Caco-2 (cell line): Measurements from ENCODE around the gene GIGYF1. TPM values are rescaled to one million over a fixed set of nuclear protein-coding genes. Genes with fewer than 3 reads are reported as not detected.

ENCODE experiments used
- BruUV-seq: library from RNA; stranded (reverse); fragments of 400-500 nt; replicated peaks from 2 replicates; lab custom pipeline; 2021; lab: Mats Ljungman, UMichigan
- CTCF ChIA-PET: fragments of 300-600 bp; sonication (Branson Sonifier 250); formaldehyde crosslinking; loops from one replicate; lab custom pipeline; 2022; ENCODE audit warnings: antibody characterized with exemption; lab: Charles Lee
- POLR2A ChIA-PET: fragments of 300-600 bp; sonication (Branson Sonifier 250); formaldehyde crosslinking; loops from one replicate; lab custom pipeline; 2022; ENCODE audit warnings: antibody characterized with exemption; lab: Charles Lee
- DNase-seq, 2 experiments: peaks; one replicate each; pipeline versions ENCODE4 v3.0.0 to v3.0.0-alpha.2; 2020 to 2022
- H3K27me3 ChIP-seq: replicated peaks from 2 replicates; pipeline ENCODE4 v1.6.0; 2011; ENCODE audit warnings: low read length; ENCODE audit not compliant: control insufficient read depth, insufficient read depth
- H3K36me3 ChIP-seq: 2 replicates; pipeline ENCODE4 v1.5.1; 2011; ENCODE audit warnings: low read length; ENCODE audit not compliant: control insufficient read depth, insufficient read depth
- H3K4me1 ChIP-seq: fragments of 250-450 bp; sonication (Bioruptor Pico); 2 replicates; pipeline ENCODE4 v1.5.1; 2020; ENCODE audit warnings: mild to moderate bottlenecking
- H3K4me3 ChIP-seq: 2 replicates; pipeline ENCODE4 v1.5.1; 2011; ENCODE audit warnings: low read depth, mild to moderate bottlenecking, control low read depth, low read length
- H3K9me3 ChIP-seq: fragments of 250-450 bp; sonication (Bioruptor Pico); 2 replicates; pipeline ENCODE4 v1.5.1; 2020; ENCODE audit warnings: mild to moderate bottlenecking, moderate library complexity
- H3K27ac Mint-ChIP-seq: one replicate; pipeline ENCODE4 v1.8.0; 2022; ENCODE audit warnings: mixed read lengths; ENCODE audit not compliant: unreplicated experiment
- H3K27me3 Mint-ChIP-seq: one replicate; pipeline ENCODE4 v1.8.0; 2022; ENCODE audit warnings: mixed read lengths; ENCODE audit not compliant: insufficient read depth, unreplicated experiment
- H3K36me3 Mint-ChIP-seq: one replicate; pipeline ENCODE4 v1.8.0; 2022; ENCODE audit warnings: mild to moderate bottlenecking, mixed read lengths; ENCODE audit not compliant: insufficient read depth, unreplicated experiment
- H3K4me1 Mint-ChIP-seq: one replicate; pipeline ENCODE4 v1.8.0; 2022; ENCODE audit warnings: low read depth, mixed read lengths; ENCODE audit not compliant: unreplicated experiment
- H3K4me3 Mint-ChIP-seq: one replicate; pipeline ENCODE4 v1.8.0; 2022; ENCODE audit warnings: mild to moderate bottlenecking, moderate library complexity, mixed read lengths; ENCODE audit not compliant: unreplicated experiment
- H3K9me3 Mint-ChIP-seq: one replicate; pipeline ENCODE4 v1.8.0; 2022; ENCODE audit warnings: mixed read lengths; ENCODE audit not compliant: unreplicated experiment
- intact Hi-C: fragments of 100-400 bp; cut with micrococcal nuclease; formaldehyde crosslinking; loops from one replicate; pipeline ENCODE4 v1.10.0; 2022; ENCODE audit not compliant: unreplicated experiment
- total RNA-seq: library from RNA; stranded (reverse); gene quantifications from 2 replicates; pipeline ENCODE4 v1.2.3, GENCODE V29; 2022
- TF ChIP-seq, protein P1 (sequence below), 2 experiments: fragments of 200-600 bp in 1 of 2; IDR thresholded peaks; 1 replicate in 1 of 2; 2 replicates in 1 of 2; pipeline versions ENCODE4 v1.5.1 to v1.8.0; 2011 to 2022; ENCODE audit warnings: antibody characterized with exemption in 1 of 2, control low read depth in 1 of 2, inconsistent platforms in 1 of 2, low read depth in 1 of 2, low read length in 1 of 2, mild to moderate bottlenecking in 1 of 2, moderate library complexity in 1 of 2; ENCODE audit not compliant: insufficient read depth in 1 of 2, severe bottlenecking in 1 of 2, unreplicated experiment in 1 of 2

GIGYF1 gene
- total RNA-seq, 1 experiment from 2014 or later, result 53.1 TPM

DNA sequence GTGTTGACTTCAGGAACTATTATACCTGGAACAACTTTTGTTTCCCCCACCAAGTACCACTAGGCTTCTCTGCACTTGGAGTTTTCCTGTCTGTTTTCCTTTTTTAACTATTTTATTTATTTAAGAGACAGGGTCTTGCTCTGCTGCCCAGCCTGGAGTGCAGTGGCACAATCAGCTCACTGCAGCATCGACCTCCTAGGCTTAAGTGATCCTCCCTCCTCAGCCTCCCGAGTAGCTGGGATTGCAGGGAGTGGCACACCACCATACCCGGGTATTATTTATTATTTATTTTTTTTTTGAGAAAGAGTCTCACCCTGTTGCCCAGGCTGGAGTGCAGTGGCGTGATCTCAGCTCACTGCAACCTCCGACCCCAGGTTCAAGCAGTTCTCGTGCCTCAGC lies 2.1 kb upstream of the GIGYF1 start:
- Mint-ChIP-seq H3K27ac (no peak overlapping the region), H3K27me3 (no peaks in the 10 kb centered on the region), H3K4me3 (peak overlapping the region; percentile 7), H3K4me1 (peaks cover 18% of the 10 kb centered on the region), H3K36me3 (peaks cover 18% of the 10 kb centered on the region), H3K9me3 (no peaks in the 10 kb centered on the region)
- H3K27me3 ChIP-seq, result no peaks in the 10 kb centered on the region
- intact Hi-C loops, result no loop called here
- CTCF ChIA-PET, result interaction anchor here (0.5 to 1.7 kb wide), 2 partner anchors 9 to 107 kb away, joined by 3 to 7 read pairs; partner anchors contain the start of gene POP7
- TF ChIP-seq, protein P1, sequence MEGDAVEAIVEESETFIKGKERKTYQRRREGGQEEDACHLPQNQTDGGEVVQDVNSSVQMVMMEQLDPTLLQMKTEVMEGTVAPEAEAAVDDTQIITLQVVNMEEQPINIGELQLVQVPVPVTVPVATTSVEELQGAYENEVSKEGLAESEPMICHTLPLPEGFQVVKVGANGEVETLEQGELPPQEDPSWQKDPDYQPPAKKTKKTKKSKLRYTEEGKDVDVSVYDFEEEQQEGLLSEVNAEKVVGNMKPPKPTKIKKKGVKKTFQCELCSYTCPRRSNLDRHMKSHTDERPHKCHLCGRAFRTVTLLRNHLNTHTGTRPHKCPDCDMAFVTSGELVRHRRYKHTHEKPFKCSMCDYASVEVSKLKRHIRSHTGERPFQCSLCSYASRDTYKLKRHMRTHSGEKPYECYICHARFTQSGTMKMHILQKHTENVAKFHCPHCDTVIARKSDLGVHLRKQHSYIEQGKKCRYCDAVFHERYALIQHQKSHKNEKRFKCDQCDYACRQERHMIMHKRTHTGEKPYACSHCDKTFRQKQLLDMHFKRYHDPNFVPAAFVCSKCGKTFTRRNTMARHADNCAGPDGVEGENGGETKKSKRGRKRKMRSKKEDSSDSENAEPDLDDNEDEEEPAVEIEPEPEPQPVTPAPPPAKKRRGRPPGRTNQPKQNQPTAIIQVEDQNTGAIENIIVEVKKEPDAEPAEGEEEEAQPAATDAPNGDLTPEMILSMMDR (IDR thresholded peaks at IDR 0.05; ENCODE audit: insufficient read depth in 1 of 2, low read depth in 1 of 2, low read length in 1 of 2, severe bottlenecking in 1 of 2, unreplicated experiment in 1 of 2), result no peak
- no peak overlapping the region for H3K4me3 ChIP-seq
- DNase-seq, result no peak
- no peaks in the 10 kb centered on the region for H3K9me3 ChIP-seq
- BruUV-seq, result no TSS peak
- H3K4me1 ChIP-seq, result peaks cover 19% of the 10 kb centered on the region
- no peaks in the 10 kb centered on the region; the same call in 1 of the 2 replicates for H3K36me3 ChIP-seq
- POLR2A ChIA-PET, result no interaction called here

DNA sequence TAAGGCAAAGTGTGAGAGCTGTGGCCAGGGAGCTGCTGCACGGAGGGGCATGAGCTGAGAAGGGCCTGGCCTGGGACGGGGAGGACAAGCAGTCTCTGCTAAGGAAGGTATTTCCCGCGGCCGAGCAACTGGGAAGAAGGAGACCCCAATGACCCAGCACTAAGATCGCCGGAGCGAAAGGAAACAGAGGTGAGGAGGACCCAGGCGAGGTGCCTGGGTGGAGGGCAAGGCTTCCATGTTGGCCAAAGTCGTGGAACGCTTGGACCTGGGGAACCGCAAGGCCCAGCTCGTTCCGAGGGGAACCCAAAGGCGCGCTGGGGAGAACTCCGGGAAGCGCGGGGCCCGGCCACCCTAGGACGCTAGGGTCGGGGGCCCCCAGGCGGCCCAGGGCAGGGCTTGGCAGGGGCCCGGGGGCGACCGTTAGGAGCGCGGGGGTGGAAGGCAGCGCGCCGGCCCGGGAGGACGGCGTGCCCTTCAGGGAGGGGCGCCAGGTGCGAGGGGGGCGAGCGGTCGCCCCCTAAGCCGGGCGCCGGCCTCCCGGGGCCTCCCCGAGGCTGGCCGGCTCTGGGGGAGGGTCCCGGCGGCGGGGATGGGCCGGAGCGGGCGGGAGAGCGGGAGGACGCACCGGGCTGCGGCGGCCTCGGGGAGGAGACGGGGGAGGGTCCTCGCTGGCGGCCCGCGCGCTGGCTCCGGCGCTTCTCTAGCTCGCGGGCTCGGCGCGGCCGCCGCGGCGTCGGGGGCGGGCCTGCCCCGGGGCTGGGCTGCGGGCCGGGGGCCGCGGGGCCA lies 545 bp downstream of the GIGYF1 start:
- intact Hi-C loops, result loop anchor here (5.0 kb wide), 1 partner anchor 61 kb away; no protein-coding TSS in a partner anchor
- no TSS peak for BruUV-seq
- POLR2A ChIA-PET, result interaction anchor here (0.6 to 3.0 kb wide), 7 partner anchors 12 to 108 kb away, joined by 3 to 18 read pairs (median 5); partner anchors contain the start of genes FBXO24, GNB2, LRCH4 and MOSPD3
- H3K36me3 Mint-ChIP-seq, result peaks cover 35% of the 10 kb centered on the region
- no peaks in the 10 kb centered on the region for H3K9me3 ChIP-seq
- H3K4me3 ChIP-seq, result peak overlapping the region; percentile 55
- H3K27me3 ChIP-seq, result no peaks in the 10 kb centered on the region
- H3K4me1 ChIP-seq, result peaks cover 19% of the 10 kb centered on the region
- H3K36me3 ChIP-seq, result no peaks in the 10 kb centered on the region; the same call in 1 of the 2 replicates
- peak in 1 of 2 experiments; percentile 51 for DNase-seq
- H3K9me3 Mint-ChIP-seq, result no peaks in the 10 kb centered on the region
- CTCF ChIA-PET, result interaction anchor here (0.5 to 2.8 kb wide), 6 partner anchors 12 to 266 kb away, joined by 3 to 21 read pairs (median 4); partner anchors contain the start of genes FBXO24 and POP7
- TF ChIP-seq, protein P1 (IDR thresholded peaks at IDR 0.05; ENCODE audit: insufficient read depth in 1 of 2, low read depth in 1 of 2, low read length in 1 of 2, severe bottlenecking in 1 of 2, unreplicated experiment in 1 of 2), result no peak
- no peaks in the 10 kb centered on the region for H3K27me3 Mint-ChIP-seq
- peak overlapping the region; percentile 96 for H3K4me3 Mint-ChIP-seq
- H3K4me1 Mint-ChIP-seq, result peaks cover 18% of the 10 kb centered on the region
- peak overlapping the region; percentile 95 for H3K27ac Mint-ChIP-seq

DNA sequence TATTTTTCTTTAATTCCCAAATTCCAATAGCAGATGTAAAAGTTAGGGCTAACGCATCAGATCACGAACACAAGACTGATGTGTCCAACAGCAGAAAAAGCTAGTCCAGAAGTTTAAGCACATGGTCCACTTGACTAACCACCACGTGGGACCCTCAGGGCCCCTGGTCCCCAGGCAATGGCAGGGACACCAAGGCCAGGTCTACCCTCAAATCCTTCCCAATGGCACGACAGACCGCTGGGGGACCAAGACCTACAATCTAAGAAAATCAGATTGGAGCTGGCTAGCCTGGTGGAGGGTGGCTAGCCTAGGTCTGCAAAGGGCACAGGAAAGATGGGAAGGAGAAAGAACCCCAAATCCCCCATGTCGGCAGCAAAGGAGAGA lies 1.5 kb downstream of the GIGYF1 start:
- H3K27me3 Mint-ChIP-seq, result no peaks in the 10 kb centered on the region
- no TSS peak for BruUV-seq
- H3K4me1 Mint-ChIP-seq, result peaks cover 18% of the 10 kb centered on the region
- intact Hi-C loops, result loop anchor here (5.0 kb wide), 1 partner anchor 60 kb away; no protein-coding TSS in a partner anchor
- no peak overlapping the region for H3K27ac Mint-ChIP-seq
- TF ChIP-seq, protein P1 (IDR thresholded peaks at IDR 0.05; ENCODE audit: insufficient read depth in 1 of 2, low read depth in 1 of 2, low read length in 1 of 2, severe bottlenecking in 1 of 2, unreplicated experiment in 1 of 2), result no peak
- no peaks in the 10 kb centered on the region; the same call in 1 of the 2 replicates for H3K36me3 ChIP-seq
- peak overlapping the region; percentile 96 for H3K4me3 Mint-ChIP-seq
- DNase-seq, result no peak
- ChIA-PET CTCF (interaction anchor here (0.5 to 2.8 kb wide), 3 partner anchors 13 to 265 kb away, joined by 3 to 21 read pairs (median 10); partner anchors contain the start of gene POP7), POLR2A (interaction anchor here (1.5 to 3.0 kb wide), 2 partner anchors 13 to 80 kb away, joined by 5 to 18 read pairs; partner anchors contain the start of genes MOSPD3 and POP7)
- H3K27me3 ChIP-seq, result no peaks in the 10 kb centered on the region
- H3K4me3 ChIP-seq, result peak overlapping the region; percentile 55
- H3K36me3 Mint-ChIP-seq, result peaks cover 44% of the 10 kb centered on the region
- H3K9me3 ChIP-seq, result no peaks in the 10 kb centered on the region
- peaks cover 19% of the 10 kb centered on the region for H3K4me1 ChIP-seq
- H3K9me3 Mint-ChIP-seq, result no peaks in the 10 kb centered on the region
